ES-I3 (cell line): Measurements from ENCODE around the gene EEF1A2.

Experiments
- H3K36me3 ChIP-seq: 2 replicates; pipeline ENCODE4 v1.6.1; 2013; ENCODE audit warnings: mild to moderate bottlenecking, low read length, control low read depth, moderate library complexity; ENCODE audit not compliant: insufficient read depth
- H3K4me1 ChIP-seq: 2 replicates; pipeline ENCODE4 v1.6.1; 2013; ENCODE audit warnings: mild to moderate bottlenecking, control low read depth, low read length; ENCODE audit not compliant: insufficient read depth
- H3K9ac ChIP-seq: 2 replicates; pipeline ENCODE4 v1.6.1; 2013; ENCODE audit warnings: low read depth, mild to moderate bottlenecking, low read length, moderate library complexity
- H3K9me3 ChIP-seq: 2 replicates; pipeline ENCODE4 v1.6.1; 2013; ENCODE audit warnings: mild to moderate bottlenecking, low read length, moderate library complexity; ENCODE audit not compliant: control insufficient read depth, insufficient read depth

EEF1A2 gene

GRCh38 chr20:63494420-63495166 lies 4.3 kb downstream of the EEF1A2 start:
- no peaks in the 10 kb centered on the region for H3K4me1 ChIP-seq
- no peaks in the 10 kb centered on the region for H3K9me3 ChIP-seq
- H3K9ac ChIP-seq, result no peak overlapping the region
- H3K36me3 ChIP-seq, result no peaks in the 10 kb centered on the region

- Histone ChIP-seq H3K36me3 (no peaks in the 10 kb centered on the region), H3K4me1 (no peaks in the 10 kb centered on the region), H3K9me3 (no peaks in the 10 kb centered on the region), H3K9ac (no peak overlapping the region)
Observed at GRCh38 chr20:63494084-63494419, 4.8 kb downstream of the EEF1A2 start.

GRCh38 chr20:63493563-63494020 lies 5.3 kb downstream of the EEF1A2 start:
- H3K4me1 ChIP-seq, result no peaks in the 10 kb centered on the region
- H3K36me3 ChIP-seq, result no peaks in the 10 kb centered on the region
- H3K9me3 ChIP-seq, result no peaks in the 10 kb centered on the region

GRCh38 chr20:63492982-63493381 lies 5.9 kb downstream of the EEF1A2 start:
- Histone ChIP-seq H3K9me3 (no peaks in the 10 kb centered on the region), H3K9ac (no peak overlapping the region), H3K4me1 (no peaks in the 10 kb centered on the region), H3K36me3 (no peaks in the 10 kb centered on the region)

More at GRCh38 chr20:63493563-63494020, 5.3 kb downstream of the EEF1A2 start:
- no peak overlapping the region for H3K9ac ChIP-seq

GRCh38 chr20:63492518-63492917 lies 6.4 kb downstream of the EEF1A2 start:
- Histone ChIP-seq H3K9me3 (no peaks in the 10 kb centered on the region), H3K9ac (no peak overlapping the region), H3K36me3 (no peaks in the 10 kb centered on the region), H3K4me1 (no peaks in the 10 kb centered on the region)

GRCh38 chr20:63491635-63492230 lies 7.2 kb downstream of the EEF1A2 start:
- Histone ChIP-seq H3K9me3 (no peaks in the 10 kb centered on the region), H3K9ac (no peak overlapping the region), H3K36me3 (no peaks in the 10 kb centered on the region), H3K4me1 (no peaks in the 10 kb centered on the region)

- H3K9me3 ChIP-seq, result no peaks in the 10 kb centered on the region; the same call in 1 of the 2 replicates
- H3K36me3 ChIP-seq, result no peaks in the 10 kb centered on the region
- no peaks in the 10 kb centered on the region for H3K4me1 ChIP-seq
- H3K9ac ChIP-seq, result no peak overlapping the region
Observed at GRCh38 chr20:63491078-63491477, 7.8 kb downstream of the EEF1A2 start.

GRCh38 chr20:63490416-63490815 lies 8.5 kb downstream of the EEF1A2 start:
- Histone ChIP-seq H3K4me1 (no peaks in the 10 kb centered on the region), H3K36me3 (no peaks in the 10 kb centered on the region), H3K9me3 (no peaks in the 10 kb centered on the region; the same call in 1 of the 2 replicates), H3K9ac (no peak overlapping the region)

- Histone ChIP-seq H3K9me3 (no peaks in the 10 kb centered on the region; the same call in 1 of the 2 replicates), H3K36me3 (no peaks in the 10 kb centered on the region), H3K9ac (peak overlapping the region; percentile 35; the same call in 1 of the 2 replicates), H3K4me1 (0 out of 2 replicates have a peak, but pooled peaks cover 4% of the 10 kb centered on the region)
Observed at GRCh38 chr20:63488315-63489251, 10.3 kb downstream of the EEF1A2 start.

GRCh38 chr20:63487781-63488241 lies 11.1 kb downstream of the EEF1A2 start:
- H3K9me3 ChIP-seq, result no peaks in the 10 kb centered on the region; the same call in 1 of the 2 replicates
- no peaks in the 10 kb centered on the region for H3K36me3 ChIP-seq
- H3K4me1 ChIP-seq, result peaks cover 4% of the 10 kb centered on the region; the same call in 1 of the 2 replicates
- H3K9ac ChIP-seq, result no peak overlapping the region

- Histone ChIP-seq H3K36me3 (no peaks in the 10 kb centered on the region), H3K9me3 (no peaks in the 10 kb centered on the region; the same call in 1 of the 2 replicates), H3K9ac (no peak overlapping the region), H3K4me1 (peaks cover 4% of the 10 kb centered on the region; the same call in 1 of the 2 replicates)
Observed at GRCh38 chr20:63487116-63487764, 11.6 kb downstream of the EEF1A2 start.

GRCh38 chr20:63486300-63486855 lies 12.5 kb downstream of the EEF1A2 start:
- Histone ChIP-seq H3K9me3 (no peaks in the 10 kb centered on the region; the same call in 1 of the 2 replicates), H3K4me1 (peaks cover 9% of the 10 kb centered on the region; the same call in 1 of the 2 replicates), H3K9ac (no peak overlapping the region)

GRCh38 chr20:63484651-63485403 lies 14.1 kb downstream of the EEF1A2 start:
- Histone ChIP-seq H3K36me3 (no peaks in the 10 kb centered on the region), H3K9ac (no peak overlapping the region), H3K4me1 (peaks cover 9% of the 10 kb centered on the region; the same call in 1 of the 2 replicates), H3K9me3 (no peaks in the 10 kb centered on the region; the same call in 1 of the 2 replicates)

More at GRCh38 chr20:63486300-63486855, 12.5 kb downstream of the EEF1A2 start:
- H3K36me3 ChIP-seq, result no peaks in the 10 kb centered on the region
